GM19025 (cell line): ENCODE data around the gene RBMS2.
"Not testable (repeated sequence)": the region's sequence is repeated elsewhere in the genome, so short reads cannot be mapped to it uniquely, and the experiment has no call there.

Source experiments
- ATAC-seq: cut with Tn5 transposase; IDR thresholded peaks from one replicate; pipeline ENCODE4 v1.9.1; 2021; ENCODE audit warnings: mild to moderate bottlenecking, low read depth, moderate library complexity; ENCODE audit not compliant: unreplicated experiment

The RBMS2 gene, protein sequence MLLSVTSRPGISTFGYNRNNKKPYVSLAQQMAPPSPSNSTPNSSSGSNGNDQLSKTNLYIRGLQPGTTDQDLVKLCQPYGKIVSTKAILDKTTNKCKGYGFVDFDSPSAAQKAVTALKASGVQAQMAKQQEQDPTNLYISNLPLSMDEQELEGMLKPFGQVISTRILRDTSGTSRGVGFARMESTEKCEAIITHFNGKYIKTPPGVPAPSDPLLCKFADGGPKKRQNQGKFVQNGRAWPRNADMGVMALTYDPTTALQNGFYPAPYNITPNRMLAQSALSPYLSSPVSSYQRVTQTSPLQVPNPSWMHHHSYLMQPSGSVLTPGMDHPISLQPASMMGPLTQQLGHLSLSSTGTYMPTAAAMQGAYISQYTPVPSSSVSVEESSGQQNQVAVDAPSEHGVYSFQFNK

DNA sequence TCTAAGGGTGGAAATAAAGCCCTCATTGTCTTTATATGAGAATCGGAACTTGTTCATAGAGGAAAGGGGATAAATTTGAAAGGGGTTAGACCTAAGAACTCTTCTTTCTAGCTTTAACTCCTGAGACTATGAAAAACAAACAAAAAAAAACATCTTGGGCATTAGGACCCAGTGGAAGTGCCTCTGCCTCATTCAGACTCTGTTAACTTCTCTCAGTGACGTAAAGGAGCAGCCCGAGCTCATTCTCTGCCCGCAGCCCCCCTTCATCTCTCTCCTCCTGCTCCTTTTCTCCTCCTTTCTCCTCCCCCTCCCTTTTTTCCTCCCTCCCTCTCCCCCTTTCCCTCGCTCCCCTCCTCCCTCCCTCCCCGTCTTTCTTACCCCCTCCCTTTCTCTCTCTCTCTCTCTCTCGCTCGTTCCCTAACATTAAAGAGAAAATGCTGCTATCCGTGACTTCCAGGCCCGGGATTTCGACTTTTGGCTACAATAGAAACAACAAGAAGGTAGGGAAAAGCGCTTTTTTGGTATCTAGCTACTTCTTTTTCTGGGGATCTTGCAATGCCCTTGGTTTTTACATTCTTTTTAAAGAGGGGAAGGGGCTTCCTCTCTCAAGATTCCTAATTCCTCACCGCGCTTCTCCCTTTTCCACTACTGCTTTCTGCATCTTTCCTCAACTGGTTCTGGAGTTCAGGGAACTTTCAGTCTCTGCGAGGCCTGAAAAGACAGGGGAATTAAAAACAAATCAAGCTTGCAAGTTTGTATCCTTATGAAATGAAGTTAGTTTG lies at the start of gene RBMS2:
Gene RBMS2, plus strand, starts transcription at position 231 of the 782 bp plus-strand sequence. Its CDS starts 204 bp downstream, at position 435.
- no peak for ATAC-seq

DNA sequence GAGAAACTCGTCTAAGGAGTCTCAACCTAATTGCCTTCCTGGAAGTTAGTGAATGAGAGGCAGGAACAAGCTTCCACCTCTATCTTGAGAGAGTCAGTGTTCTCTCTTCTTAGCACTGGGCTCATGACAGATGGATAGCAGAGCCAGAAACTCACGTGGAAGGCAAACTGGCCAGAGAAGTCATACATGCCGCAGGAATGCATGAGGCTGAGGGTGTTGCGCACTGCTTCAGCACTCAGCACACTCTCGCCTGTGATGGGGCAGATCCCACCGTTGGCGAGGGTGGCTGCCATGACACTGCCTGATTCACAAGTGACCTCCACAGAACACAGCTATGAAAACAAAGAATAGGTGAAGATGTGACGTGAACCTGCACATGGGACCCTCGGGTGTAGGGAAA lies 47.2 kb upstream of the RBMS2 start:
- ATAC-seq = no peak

DNA sequence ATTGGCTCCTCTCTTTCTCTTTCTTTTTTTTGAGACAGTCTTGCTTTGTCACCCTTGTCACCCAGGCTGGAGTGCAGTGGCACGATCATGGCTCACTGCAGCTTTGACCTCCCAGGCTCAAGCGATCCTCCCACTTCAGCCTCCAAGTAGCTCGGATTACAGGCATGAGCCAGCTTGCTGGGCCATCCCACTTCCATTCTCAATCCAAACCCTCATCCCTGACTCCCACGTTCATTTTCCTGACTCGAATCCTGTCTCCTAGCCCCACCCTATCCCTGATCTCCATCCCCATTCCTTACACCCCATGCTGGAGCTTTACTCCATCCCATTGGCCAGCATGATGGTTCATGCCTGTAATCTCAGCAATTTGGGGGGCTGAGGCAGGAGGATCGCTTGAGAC lies 45.5 kb upstream of the RBMS2 start:
- no peak for ATAC-seq

DNA sequence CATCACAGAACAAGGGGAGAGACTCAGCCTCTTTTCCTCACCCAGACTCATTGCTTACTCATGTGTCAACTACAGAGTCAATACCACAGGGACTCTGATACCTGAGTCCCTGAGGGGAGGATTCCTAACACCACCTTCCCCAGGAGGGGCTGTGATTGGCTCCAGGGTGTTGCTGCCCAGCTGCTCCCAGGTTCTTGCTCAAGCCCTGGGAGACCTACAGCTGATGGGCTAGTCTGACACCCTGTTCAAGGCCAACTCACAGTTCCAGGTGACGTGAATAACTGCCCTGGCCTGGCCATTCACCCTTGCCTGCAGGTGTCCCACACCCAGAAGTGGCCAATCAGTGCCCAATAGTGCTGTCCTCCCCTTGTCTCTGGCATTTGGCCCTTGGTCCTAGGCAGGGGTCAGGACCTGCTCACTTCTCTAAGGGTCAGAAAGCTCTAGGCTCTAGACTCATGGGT lies 44.6 kb upstream of the RBMS2 start:
- no peak for ATAC-seq

DNA sequence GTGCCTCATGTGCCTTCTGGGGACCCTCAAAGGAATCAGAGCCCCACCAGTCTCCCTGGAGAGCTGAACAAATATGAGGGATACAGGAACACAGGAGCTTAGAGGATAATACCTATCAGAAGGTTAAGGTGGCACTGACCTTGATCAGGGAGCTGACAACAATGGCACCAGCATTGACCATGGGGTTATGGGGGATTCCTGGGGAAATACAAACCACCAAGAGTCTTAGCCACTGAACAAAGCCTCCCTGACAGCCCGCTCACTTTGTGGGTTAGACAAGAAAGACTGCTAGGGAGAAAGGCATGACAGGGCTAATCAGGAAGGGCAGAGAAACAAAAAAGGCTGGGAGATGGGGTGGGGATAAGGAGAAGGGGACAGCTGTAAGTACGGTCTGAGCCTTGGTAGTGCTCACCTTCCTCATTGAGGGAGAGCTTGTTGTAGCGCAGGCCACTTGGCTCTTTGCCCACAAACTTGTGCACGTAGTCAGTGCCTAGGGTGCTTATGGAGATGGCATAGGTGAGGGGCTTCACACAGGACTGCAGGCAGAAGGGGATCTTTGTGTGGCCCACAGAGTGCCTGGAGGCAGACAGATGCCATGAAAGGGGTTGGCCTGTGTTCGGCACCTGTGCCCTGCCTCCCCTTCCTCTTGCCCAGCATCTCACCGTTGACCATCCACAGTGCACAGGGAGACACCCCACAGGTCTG lies 43.9 kb upstream of the RBMS2 start:
- no peak for ATAC-seq

DNA sequence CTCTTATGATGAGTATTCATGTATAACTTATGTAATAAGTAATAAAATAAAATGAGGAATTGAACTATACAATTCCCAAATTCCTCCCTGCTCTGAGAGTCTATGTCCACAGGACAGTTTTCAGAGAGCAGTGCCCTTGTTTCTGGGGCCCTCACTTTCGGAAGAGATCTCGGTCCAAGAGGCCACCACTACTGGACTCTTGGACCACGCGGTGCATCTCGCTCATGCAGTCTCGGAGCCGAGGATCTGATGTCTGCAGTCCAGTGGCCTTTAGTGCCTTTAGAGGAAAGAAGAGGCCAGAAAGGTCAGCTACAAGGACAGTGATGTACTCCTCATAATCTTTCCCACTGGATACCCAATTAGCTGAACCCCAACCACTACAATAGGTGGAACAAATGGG lies 42.0 kb upstream of the RBMS2 start:
- no peak for ATAC-seq

DNA sequence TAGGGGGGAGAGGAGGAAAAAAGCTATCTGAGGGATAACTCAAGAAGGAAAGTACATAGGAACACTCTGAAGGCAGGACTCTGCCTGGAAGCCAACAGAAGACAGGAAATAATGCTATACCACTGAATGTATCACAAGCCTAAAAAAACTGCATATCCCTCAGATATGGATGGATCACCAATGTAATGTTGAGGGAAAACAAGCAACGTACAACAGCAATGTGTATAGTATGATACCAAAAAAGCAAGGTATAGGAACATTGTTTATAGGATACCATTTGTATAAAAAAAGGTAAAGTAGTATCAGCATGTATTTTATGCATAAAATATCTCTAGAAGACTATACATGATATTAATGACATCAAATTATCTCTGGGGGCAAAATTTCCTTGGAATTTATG lies 37.1 kb upstream of the RBMS2 start:
- ATAC-seq = no peak

DNA sequence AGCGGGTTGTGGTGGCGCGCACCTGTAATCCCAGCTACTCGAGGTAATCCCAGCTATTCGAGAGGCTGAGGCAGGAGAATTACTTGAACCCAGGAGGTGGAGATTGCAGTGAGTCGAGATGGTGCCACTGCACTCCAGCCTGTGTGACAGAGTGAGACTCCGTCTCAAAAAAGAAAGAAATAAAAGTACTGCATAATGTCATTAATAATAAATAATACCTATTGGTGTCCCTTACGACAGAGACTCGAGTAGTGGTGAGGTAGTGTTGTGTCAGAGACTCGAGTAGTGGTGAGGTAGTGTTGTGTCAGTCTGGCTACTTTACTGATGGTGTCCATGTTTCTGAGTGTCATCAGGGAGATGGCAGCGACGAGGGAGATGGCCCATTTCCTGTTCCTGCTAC lies 34.9 kb upstream of the RBMS2 start:
- ATAC-seq = no peak

DNA sequence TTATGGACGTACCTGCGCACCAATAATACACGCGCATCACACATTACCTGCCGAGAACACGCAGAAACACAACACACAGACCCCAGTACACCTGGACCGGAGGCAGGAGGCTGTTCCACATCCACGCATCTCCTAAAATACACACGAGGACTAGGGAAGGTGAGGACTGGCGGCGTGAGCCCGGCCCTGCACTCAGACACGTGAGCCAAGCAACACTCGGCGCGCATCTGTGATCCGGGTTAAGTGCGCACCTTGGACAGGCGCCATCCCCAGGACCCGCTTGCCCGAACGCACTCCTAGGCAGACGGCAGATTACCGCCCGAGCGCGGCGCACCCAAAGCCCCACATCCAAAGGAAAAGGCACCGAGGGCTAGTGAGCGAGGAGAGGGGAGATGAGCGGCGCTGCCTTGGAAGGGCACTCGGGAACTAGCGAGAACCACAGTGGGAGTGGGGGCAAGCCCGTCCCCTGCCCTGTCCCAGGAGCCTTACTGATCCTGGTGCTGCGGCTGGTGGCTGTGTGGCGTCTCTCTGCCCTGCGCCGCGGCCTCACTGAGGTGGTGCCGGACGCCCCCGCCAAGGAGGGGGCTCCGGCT lies 34.1 kb upstream of the RBMS2 start:
- peak; percentile 26 for ATAC-seq

DNA sequence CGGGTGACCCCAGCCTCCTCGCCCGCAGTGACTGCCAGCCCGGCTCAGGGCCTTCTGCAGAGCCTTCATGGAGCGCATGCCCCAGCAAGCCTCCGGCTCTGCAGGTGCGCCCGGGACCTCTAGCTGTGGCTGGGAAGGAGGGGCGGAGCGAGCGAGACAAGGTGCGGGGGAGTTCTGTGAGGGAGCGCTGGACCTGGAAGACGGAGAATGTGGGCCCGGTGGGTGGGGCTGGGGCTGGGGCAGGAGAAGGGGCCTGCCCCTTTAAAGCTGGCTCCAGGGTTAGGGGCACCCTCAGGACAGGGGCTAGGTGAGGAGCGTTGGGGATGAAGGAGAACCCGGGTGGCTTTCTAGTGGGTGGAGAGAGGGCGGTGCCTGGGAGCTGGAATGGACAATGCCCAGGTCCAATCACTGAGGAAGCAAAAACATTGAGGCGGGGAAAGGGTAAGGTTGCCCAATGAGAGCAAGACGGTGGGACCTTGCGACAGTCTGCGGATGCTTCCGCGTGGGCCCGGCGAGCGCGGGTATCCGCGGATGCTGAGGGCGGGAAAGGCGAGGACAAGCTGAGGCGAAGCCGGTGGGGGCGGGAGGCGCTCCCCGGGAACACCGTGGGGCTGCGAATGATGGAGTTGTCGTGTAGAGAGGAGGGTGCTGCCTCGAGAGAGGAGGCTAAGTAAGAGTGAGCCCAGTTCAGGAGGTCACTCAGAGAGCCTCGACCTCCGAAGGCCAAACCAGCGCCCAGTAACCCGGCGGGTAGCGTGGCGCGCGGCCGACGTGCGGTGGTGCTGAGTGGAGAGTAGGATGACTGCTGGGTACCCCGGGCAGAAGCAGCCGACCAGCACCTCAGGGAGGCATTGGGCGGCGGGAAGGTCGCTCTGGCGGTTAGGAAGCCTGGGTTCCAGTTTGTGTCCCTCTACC lies 33.3 kb upstream of the RBMS2 start, which contains the start of gene GLS2:
Gene GLS2, minus strand, starts transcription at position 121 of the 915 bp plus-strand sequence. Its CDS starts 43 bp downstream, at position 78.
- peak; percentile 83 for ATAC-seq

DNA sequence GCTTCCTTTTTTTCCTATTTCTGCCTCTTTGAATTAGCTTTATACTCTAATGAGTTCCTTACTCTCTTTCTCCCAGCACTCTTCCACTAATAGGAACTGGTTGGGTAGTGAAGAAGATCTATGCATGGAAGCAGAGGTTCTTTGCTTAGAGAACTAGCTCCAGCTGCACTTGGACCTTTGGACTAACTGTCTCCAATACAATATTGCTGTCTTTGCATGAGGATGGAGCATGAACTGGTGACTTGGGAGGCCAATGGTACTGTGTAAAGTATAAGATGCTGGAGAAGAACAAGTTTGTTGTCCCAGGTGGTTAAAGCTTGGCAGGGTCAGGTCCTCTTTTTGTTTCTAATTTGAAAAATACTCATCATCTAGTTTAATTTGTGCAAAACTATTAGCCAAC lies 31.3 kb upstream of the RBMS2 start:
- ATAC-seq = no peak

DNA sequence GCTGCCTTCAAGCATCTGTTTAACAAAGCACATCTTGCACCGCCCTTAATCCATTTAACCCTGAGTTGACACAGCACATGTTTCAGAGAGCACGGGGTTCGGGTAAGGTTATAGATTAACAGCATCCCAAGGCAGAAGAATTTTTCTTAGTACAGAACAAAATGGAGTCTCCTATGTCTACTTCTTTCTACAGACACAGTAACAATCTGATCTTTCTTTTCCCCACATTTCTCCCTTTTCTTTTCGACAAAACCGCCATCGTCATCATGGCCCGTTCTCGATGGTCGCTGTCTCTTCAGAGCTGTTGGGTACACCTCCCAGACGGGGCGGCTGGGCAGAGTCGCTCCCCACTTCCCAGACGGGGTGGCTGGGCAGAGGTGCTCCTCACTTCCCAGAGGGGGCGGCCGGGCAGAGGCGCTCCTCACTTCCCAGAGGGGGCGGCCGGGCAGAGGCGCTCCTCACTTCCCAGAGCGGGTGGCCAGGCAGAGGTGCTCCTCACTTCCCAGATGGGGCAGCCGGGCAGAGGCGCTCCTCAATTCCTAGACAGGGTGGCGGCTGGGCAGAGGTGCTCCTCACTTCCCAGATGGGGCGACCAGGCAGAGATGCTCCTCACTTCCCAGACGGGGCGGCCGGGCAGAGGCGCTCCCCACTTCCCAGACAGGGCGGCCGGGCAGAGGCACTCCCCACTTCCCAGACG lies 28.1 kb upstream of the RBMS2 start:
- not testable (repeated sequence) for ATAC-seq

DNA sequence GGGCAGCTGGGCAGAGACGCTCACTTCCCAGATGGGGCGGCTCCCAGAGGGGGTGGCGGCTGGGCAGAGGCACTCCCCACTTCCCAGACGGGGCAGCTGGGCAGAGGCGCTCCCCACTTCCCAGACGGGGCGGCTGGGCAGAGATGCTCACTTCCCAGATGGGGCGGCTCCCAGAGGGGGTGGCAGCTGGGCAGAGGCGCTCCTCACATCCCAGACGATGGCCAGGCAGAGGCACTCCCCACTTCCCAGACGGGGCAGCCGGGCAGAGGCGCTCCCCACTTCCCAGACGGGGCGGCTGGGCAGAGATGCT lies 27.6 kb upstream of the RBMS2 start:
- ATAC-seq = not testable (repeated sequence)

DNA sequence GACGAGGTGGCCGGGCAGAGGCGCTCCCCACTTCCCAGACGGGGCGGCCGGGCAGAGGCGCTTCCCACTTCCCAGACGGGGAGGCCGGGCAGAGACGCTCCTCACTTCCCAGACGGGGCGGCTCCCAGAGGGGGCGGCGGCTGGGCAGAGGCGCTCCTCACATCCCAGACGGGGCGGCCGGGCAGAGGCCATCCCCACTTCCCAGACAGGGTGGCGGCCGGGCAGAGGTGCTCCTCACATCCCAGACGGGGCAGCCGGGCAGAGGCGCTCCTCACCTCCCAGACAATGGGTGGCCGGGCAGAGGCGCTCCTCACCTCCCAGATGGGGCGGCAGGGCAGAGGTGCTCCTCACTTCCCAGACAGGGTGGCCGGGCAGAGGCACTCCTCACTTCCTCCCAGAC lies 27.1 kb upstream of the RBMS2 start:
- not testable (repeated sequence) for ATAC-seq

DNA sequence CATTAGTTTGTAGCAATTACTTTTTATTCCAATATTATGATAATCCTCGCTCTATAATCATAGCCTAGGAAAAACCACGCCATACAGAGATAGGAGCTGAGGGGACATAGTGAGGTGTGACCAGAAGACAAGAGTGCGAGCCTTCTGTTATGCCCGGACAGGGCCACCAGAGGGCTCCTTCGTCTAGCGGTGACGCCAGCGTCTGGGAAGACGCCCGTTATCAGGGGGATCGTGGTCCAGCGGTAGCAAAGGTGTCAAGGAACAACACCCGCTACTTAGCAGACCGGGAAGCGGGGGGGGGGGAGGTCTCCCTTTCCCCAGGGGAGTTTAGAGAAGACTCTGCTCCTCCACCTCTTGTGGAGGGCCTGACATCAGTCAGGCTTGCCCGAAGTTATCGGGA lies 24.9 kb upstream of the RBMS2 start:
- not testable (repeated sequence) for ATAC-seq

DNA sequence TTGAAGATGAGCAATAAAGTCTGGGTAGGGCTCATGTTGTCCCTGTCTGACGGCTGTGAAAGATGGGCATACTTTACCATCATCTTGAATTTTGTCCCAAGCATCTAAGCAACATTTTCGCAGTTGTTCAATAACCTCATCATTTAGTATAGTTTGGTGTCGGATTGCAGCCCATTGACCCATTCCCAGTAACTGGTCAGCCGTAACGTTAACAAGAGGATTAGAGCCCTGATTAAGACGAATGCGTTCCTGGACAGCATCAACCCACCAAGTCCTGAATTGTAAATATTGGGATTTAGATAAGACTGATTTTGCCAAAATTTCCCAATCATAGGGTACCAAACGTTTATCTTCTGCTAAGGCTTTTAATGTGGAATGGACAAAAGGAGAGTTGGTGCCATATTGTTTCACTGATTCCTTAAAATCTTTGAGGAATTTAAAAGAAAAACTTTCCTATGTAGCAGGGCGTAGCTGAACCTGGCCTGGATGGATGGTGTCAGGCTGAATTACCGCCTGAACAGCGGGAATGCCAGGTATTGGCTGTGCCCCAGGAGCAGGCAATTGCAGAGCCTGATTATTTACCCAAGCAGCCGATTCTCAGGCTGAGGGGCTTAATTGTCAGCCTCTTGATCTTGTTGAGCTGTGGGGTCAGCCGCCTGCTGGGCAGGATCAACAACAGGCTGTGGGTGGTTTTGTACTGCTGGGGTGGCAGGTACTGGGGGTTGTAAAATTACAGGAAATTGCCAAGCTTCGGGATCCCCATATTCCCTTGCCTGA lies 23.3 kb upstream of the RBMS2 start:
- ATAC-seq = not testable (repeated sequence)

DNA sequence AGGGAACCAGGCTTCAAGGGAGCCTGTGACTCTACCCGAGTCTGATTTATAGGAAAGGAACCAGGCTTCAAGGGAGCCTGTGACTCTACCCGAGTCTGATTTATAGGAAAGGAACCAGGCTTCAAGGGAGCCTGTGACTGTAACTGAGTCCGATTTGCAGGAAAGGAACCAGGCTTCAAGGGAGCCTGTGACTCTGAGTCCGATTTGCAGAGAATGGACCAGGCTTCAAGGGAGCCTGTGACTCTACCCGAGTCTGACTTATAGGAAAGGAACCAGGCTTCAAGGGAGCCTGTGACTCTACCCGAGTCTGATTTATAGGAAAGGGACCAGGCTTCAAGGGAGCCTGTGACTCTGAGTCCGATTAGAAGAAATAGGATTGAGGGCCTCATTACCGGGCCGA lies 22.2 kb upstream of the RBMS2 start:
- not testable (repeated sequence) for ATAC-seq

DNA sequence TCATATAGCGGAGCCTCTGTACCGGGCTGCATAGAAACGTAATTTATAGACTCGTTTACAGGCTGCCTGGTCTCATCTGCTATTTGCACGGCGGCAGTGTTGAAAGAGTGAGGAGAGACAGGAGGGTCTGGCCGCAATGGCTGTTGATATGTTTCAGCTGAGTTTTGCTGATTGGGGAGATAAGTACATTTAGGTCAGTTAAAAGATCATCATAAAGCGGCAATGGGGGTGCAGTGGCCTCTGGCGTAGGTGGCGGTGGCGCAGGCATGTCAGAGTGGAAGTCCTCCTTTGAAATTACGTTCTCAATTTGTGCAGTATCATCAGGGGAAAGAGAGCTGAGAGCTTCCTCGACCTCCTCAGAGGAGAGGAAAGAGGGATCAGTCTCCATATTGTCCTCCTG lies 21.7 kb upstream of the RBMS2 start:
- not testable (repeated sequence) for ATAC-seq
